ENCODE results near the gene POLR2L. TPM values are rescaled to one million over a fixed set of nuclear protein-coding genes. Genes with fewer than 3 reads are reported as not detected.

POLR2L gene
- total RNA-seq, 1 experiment from 2014 or later: 99.7 TPM

- TF ChIP-seq CTCF (conservative IDR thresholded peaks at IDR 0.05) (no peak), EZH2 (IDR thresholded peaks at IDR 0.05; ENCODE audit: low read depth) (no peak)
- ChIA-PET POLR2A (ENCODE audit: unreplicated experiment) (no interaction called here), CTCF (no interaction called here)
- Histone ChIP-seq H3K4me3 (no peak overlapping the region), H3K4me2 (no peak overlapping the region), H3K4me1 (replicated peaks; ENCODE audit: insufficient read depth) (no peaks in the 10 kb centered on the region), H3K9me3 (ENCODE audit: insufficient read depth, low read depth) (no peaks in the 10 kb centered on the region), H4K20me1 (ENCODE audit: insufficient read depth) (no peaks in the 10 kb centered on the region), H3K27ac (no peak overlapping the region), H3K36me3 (ENCODE audit: low read depth) (no peaks in the 10 kb centered on the region), H3K27me3 (ENCODE audit: insufficient read depth, low read depth) (no peaks in the 10 kb centered on the region), H3F3A (ENCODE audit: insufficient read depth, low read depth) (no peaks in the 10 kb centered on the region), H3K79me2 (ENCODE audit: low read depth) (no peaks in the 10 kb centered on the region), H3K9me2 (ENCODE audit: insufficient read depth) (no peaks in the 10 kb centered on the region), H2AFZ (no peak overlapping the region)
- BruUV-seq (replicated peaks): no TSS peak
- no peak for DNase-seq
- intact Hi-C loops (cut with micrococcal nuclease; ENCODE audit: unreplicated experiment): no loop called here
These were observed 15.9 kb upstream of the POLR2L start for GRCh38 chr11:858053-858761.

DNA sequence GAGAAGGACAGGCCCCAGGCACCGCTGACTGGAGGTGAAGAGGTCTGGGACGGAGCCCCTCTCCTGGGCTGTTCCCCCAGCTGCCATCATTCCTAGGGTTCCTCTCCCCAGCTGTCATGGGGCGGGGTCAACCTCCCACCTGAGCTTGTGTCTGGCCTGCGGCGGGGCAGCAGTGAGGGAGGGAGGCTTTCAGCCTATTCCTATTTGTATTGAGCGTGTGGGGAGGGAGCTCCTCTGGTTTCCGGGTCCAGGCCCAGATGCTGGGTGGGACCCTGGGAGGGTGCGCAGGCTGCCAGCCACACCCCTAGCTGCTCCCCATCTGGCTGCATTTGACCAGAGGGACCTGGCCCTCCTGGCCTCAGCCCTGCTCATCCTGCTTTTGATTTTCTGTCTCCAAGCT is 14.1 kb upstream of the POLR2L start:
- no peak overlapping the region for H3K27ac ChIP-seq
- no peak overlapping the region for H3K4me2 ChIP-seq
- intact Hi-C loops (cut with micrococcal nuclease; ENCODE audit: unreplicated experiment): no loop called here
- CTCF ChIA-PET: no interaction called here
- H3K79me2 ChIP-seq (ENCODE audit: low read depth): no peaks in the 10 kb centered on the region
- H3K36me3 ChIP-seq (ENCODE audit: low read depth): no peaks in the 10 kb centered on the region
- H3K4me3 ChIP-seq: no peak overlapping the region
- POLR2A ChIA-PET (ENCODE audit: unreplicated experiment): no interaction called here
- no peaks in the 10 kb centered on the region for H3K4me1 ChIP-seq (replicated peaks; ENCODE audit: insufficient read depth)
- no peaks in the 10 kb centered on the region for H3K9me3 ChIP-seq (ENCODE audit: insufficient read depth, low read depth)
- no peaks in the 10 kb centered on the region for H3K27me3 ChIP-seq (ENCODE audit: insufficient read depth, low read depth)
- H3F3A ChIP-seq (ENCODE audit: insufficient read depth, low read depth): no peaks in the 10 kb centered on the region
- no peaks in the 10 kb centered on the region for H3K9me2 ChIP-seq (ENCODE audit: insufficient read depth)
- no TSS peak for BruUV-seq (replicated peaks)
- TF ChIP-seq EZH2 (IDR thresholded peaks at IDR 0.05; ENCODE audit: low read depth) (no peak), CTCF (conservative IDR thresholded peaks at IDR 0.05) (no peak)
- no peak overlapping the region for H2AFZ ChIP-seq
- no peak for DNase-seq
- no peaks in the 10 kb centered on the region for H4K20me1 ChIP-seq (ENCODE audit: insufficient read depth)

GRCh38 chr11:855796-856195 is 13.5 kb upstream of the POLR2L start:
- H3K4me3 ChIP-seq: no peak overlapping the region
- CTCF ChIA-PET: no interaction called here
- no peak for DNase-seq
- H3K4me1 ChIP-seq (replicated peaks; ENCODE audit: insufficient read depth): no peaks in the 10 kb centered on the region
- no peaks in the 10 kb centered on the region for H3K79me2 ChIP-seq (ENCODE audit: low read depth)
- H4K20me1 ChIP-seq (ENCODE audit: insufficient read depth): no peaks in the 10 kb centered on the region
- POLR2A ChIA-PET (ENCODE audit: unreplicated experiment): no interaction called here
- H3K4me2 ChIP-seq: no peak overlapping the region
- no peaks in the 10 kb centered on the region for H3K27me3 ChIP-seq (ENCODE audit: insufficient read depth, low read depth)
- H3F3A ChIP-seq (ENCODE audit: insufficient read depth, low read depth): no peaks in the 10 kb centered on the region
- no peak overlapping the region for H3K27ac ChIP-seq
- no peak overlapping the region for H2AFZ ChIP-seq
- H3K36me3 ChIP-seq (ENCODE audit: low read depth): no peaks in the 10 kb centered on the region
- intact Hi-C loops (cut with micrococcal nuclease; ENCODE audit: unreplicated experiment): no loop called here
- TF ChIP-seq CTCF (conservative IDR thresholded peaks at IDR 0.05) (no peak), EZH2 (IDR thresholded peaks at IDR 0.05; ENCODE audit: low read depth) (no peak)
- BruUV-seq (replicated peaks): no TSS peak
- H3K9me2 ChIP-seq (ENCODE audit: insufficient read depth): no peaks in the 10 kb centered on the region
- no peaks in the 10 kb centered on the region for H3K9me3 ChIP-seq (ENCODE audit: insufficient read depth, low read depth)

Data from PC-9 (cell line).